Mesodermal cell (in vitro differentiated cells): ENCODE data around the gene JSRP1.

Experiments
- H3K27ac ChIP-seq: 2 replicates; pipeline ENCODE4 v1.7.0; 2013; ENCODE audit warnings: mild to moderate bottlenecking, low read depth, low read length, moderate library complexity; ENCODE audit not compliant: severe bottlenecking
- H3K36me3 ChIP-seq: 2 replicates; pipeline ENCODE4 v1.7.1; 2013; ENCODE audit warnings: mild to moderate bottlenecking, low read length, moderate library complexity; ENCODE audit not compliant: control insufficient read depth, insufficient read depth
- H3K4me1 ChIP-seq: one replicate; pipeline ENCODE4 v1.7.1; 2013; ENCODE audit warnings: mild to moderate bottlenecking, low read length; ENCODE audit not compliant: insufficient read depth, control insufficient read depth, poor library complexity, severe bottlenecking
- H3K4me3 ChIP-seq: 2 replicates; pipeline ENCODE4 v1.7.0; 2013; ENCODE audit warnings: low read length, control low read depth, mild to moderate bottlenecking; ENCODE audit not compliant: insufficient read depth, poor library complexity, severe bottlenecking; ENCODE audit errors: extremely low read depth
- H3K9me3 ChIP-seq: 2 replicates; pipeline ENCODE4 v1.7.1; 2013; ENCODE audit warnings: mild to moderate bottlenecking, low read length, moderate library complexity; ENCODE audit not compliant: control insufficient read depth
- WGBS, 2 experiments: methylation state at CpG; one replicate each; pipeline ENCODE4 v1.1.5; 2013; ENCODE audit warnings: missing lambda C conversion rate in 2 of 2; ENCODE audit not compliant: insufficient coverage in 2 of 2; 5-methylcytosine and 5-hydroxymethylcytosine counted together

JSRP1 gene

GRCh38 chr19:2280633-2281264 is 24.5 kb upstream of the JSRP1 start:
- no peaks in the 10 kb centered on the region for H3K4me1 ChIP-seq
- peaks cover 11% of the 10 kb centered on the region for H3K36me3 ChIP-seq
- H3K4me3 ChIP-seq: no peak overlapping the region
- H3K27ac ChIP-seq: no peak overlapping the region
- H3K9me3 ChIP-seq: no peaks in the 10 kb centered on the region
- 83 to 86% methylated on average over 22 to 25 of the region's 26 CpGs for WGBS, 2 experiments

DNA sequence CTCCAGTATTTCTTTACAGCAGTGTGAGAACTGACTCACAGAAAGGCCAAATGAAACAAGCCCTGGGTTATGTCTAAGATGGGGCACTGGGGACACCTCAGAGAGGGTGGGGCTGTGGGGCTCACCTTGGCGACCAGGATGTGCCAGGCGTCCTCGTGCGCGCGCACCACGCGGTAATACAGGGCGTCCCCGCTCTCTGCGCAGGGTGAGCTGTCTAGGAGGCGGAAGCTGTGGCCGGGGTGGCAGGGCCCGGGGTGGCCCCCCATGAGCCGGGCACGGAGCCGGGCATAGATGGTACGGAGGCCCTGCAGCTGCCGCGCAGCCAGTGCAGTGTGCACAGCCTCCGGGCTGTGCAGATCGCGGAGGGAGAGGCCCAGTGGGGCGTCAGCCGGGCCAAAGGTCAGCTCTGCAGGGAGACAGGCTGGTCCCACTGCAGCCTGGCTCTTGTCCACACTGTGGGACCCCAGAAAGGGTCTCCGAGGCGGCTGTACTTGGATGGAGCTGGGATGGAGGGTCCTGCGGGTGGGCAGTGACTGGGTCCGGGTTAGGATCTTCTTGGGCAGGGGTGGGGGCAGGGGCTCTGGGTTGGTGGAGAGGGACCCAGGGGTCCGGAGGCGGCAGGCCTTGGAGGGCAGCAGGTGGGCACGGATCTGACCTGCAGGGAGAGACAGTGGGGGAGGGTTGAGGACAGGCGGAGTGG is 22.4 kb upstream of the JSRP1 start:
- H3K4me1 ChIP-seq: peaks cover 5% of the 10 kb centered on the region
- no peak overlapping the region for H3K27ac ChIP-seq
- 93 to 94% methylated on average over 23 to 29 of the region's 33 CpGs for WGBS, 2 experiments
- no peaks in the 10 kb centered on the region for H3K9me3 ChIP-seq
- H3K36me3 ChIP-seq: peaks cover 25% of the 10 kb centered on the region
- no peak overlapping the region for H3K4me3 ChIP-seq

DNA sequence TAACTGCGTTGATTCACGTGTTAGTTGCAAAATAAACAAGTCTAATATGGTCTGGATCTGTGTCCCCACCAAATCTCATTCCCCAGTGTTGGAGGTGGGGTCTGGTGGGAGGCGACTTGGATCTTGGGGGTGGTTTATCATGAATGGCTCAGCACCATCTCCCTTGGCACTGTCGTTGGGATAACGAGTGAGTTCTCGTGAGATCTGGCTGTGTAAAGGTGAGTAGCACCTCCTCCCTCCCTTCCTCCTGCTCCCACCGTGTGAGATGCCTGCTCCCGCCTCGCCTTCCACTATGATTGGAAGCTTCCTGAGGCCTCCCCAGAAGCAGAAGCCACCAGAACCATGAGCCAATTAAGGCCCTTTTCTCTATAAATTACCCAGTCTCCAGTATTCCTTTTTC is 20.9 kb upstream of the JSRP1 start:
- Histone ChIP-seq H3K36me3 (peaks cover 39% of the 10 kb centered on the region), H3K27ac (no peak overlapping the region), H3K4me1 (peaks cover 13% of the 10 kb centered on the region), H3K9me3 (no peaks in the 10 kb centered on the region), H3K4me3 (no peak overlapping the region)
- whole genome bisulfite sequencing, 2 experiments: 88 to 93% methylated on average over 8 of the region's 9 CpGs

GRCh38 chr19:2276429-2276986 is 20.3 kb upstream of the JSRP1 start:
- Histone ChIP-seq H3K9me3 (no peaks in the 10 kb centered on the region), H3K4me3 (no peak overlapping the region), H3K36me3 (peaks cover 44% of the 10 kb centered on the region), H3K27ac (no peak overlapping the region), H3K4me1 (peaks cover 17% of the 10 kb centered on the region)
- WGBS, 2 experiments: 93 to 96% methylated on average over 20 to 21 of the region's 28 CpGs

- no peaks in the 10 kb centered on the region for H3K9me3 ChIP-seq
- H3K4me3 ChIP-seq: no peak overlapping the region
- H3K27ac ChIP-seq: no peak overlapping the region
- H3K4me1 ChIP-seq: peaks cover 17% of the 10 kb centered on the region
- peaks cover 51% of the 10 kb centered on the region for H3K36me3 ChIP-seq
- WGBS, 2 experiments: 94 to 98% methylated on average over 64 to 74 of the region's 74 CpGs
Measured at GRCh38 chr19:2275588-2276428, 19.6 kb upstream of the JSRP1 start.

DNA sequence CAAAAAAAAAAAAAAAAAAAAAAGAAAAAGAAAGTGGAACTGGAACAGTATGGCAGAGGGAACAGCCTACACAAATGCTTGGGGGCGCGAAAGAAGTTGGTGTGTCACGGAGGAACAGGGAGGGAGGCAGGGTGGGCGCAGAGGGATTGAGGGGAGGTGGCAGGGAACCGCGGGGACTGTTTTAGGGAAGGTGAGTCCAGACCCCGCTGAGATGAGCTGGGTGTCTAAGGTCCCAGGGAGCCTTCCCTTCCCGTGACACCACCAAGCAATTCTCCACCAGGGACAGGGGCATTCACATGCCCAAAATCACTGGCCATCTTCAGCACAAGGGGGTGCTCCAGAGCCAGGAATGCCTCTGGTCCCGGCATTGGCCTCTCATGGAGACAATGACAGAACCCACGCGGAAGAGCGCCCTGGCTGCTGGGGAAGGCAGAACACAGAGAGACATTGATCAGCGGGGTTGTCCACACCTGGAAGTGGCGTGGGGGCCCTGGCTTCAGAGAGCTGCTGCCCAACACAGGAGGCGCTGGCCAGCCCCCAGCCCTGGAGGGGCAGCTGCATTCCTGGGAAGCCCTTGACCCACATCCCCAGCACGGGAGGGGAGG is 18.8 kb upstream of the JSRP1 start:
- 70 to 74% methylated on average over 13 to 15 of the region's 16 CpGs for WGBS, 2 experiments
- Histone ChIP-seq H3K4me1 (peaks cover 17% of the 10 kb centered on the region), H3K9me3 (no peaks in the 10 kb centered on the region), H3K36me3 (peaks cover 53% of the 10 kb centered on the region), H3K27ac (no peak overlapping the region), H3K4me3 (no peak overlapping the region)

DNA sequence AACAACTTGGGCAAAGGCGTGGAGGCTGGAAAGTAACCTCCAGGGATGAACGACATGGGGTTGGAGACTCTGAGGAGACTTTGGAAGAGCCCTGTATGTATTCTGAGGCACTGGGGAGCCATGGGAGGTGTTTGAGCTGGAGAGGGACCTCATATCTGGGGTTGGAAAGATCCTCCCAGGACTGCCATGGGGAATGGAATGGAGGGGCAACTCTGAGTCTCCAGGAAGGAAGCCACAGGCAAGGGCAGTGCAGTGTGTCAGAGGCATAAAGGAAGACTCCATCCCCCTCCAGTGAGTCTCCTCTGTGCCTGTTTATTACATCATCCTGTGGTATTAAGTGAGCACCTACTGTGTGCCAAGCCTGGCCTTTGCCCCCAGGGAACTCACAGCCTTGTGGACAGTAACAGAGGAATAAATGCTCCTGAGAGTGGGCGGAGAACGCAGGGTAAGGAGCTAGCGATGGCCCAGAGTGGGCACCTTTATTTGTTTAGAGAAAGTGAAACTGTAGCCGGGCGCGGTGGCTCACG is 18.0 kb upstream of the JSRP1 start:
- WGBS, 2 experiments: 92 to 94% methylated on average over 5 to 9 of the region's 9 CpGs
- H3K4me3 ChIP-seq: peak overlapping the region; percentile 14
- peaks cover 17% of the 10 kb centered on the region for H3K4me1 ChIP-seq
- H3K36me3 ChIP-seq: peaks cover 53% of the 10 kb centered on the region
- H3K9me3 ChIP-seq: no peaks in the 10 kb centered on the region
- H3K27ac ChIP-seq: no peak overlapping the region

- H3K9me3 ChIP-seq: no peaks in the 10 kb centered on the region
- peaks cover 53% of the 10 kb centered on the region for H3K36me3 ChIP-seq
- 14 to 19% methylated on average over 34 to 45 of the region's 45 CpGs for WGBS, 2 experiments
- peak overlapping the region; percentile 14 for H3K4me3 ChIP-seq
- peak overlapping the region; percentile 78 for H3K27ac ChIP-seq
- peaks cover 17% of the 10 kb centered on the region for H3K4me1 ChIP-seq
Measured at GRCh38 chr19:2273356-2274184, 17.4 kb upstream of the JSRP1 start.

- 43 to 57% methylated on average over 32 to 37 of the region's 43 CpGs for WGBS, 2 experiments
- Histone ChIP-seq H3K9me3 (no peaks in the 10 kb centered on the region), H3K4me3 (peak overlapping the region; percentile 100), H3K27ac (peak overlapping the region; percentile 83), H3K4me1 (peaks cover 20% of the 10 kb centered on the region), H3K36me3 (peaks cover 46% of the 10 kb centered on the region)
Measured at GRCh38 chr19:2271234-2272103, 15.3 kb upstream of the JSRP1 start.
